Karpas-422 (cell line): ENCODE measurements around the gene TRABD2B. TPM values are rescaled to one million over a fixed set of nuclear protein-coding genes. Genes with fewer than 3 reads are reported as not detected.
"Not testable (repeated sequence)": the region's sequence is repeated elsewhere in the genome, so short reads cannot be mapped to it uniquely, and the experiment has no call there.

Experiments used
- DNase-seq: peaks from one replicate; pipeline ENCODE4 v3.0.0-alpha.2; 2015
- H2AFZ ChIP-seq: fragments of 200-600 bp; sonication (generic); 2 replicates; pipeline ENCODE4 v1.6.1; 2014; ENCODE audit warnings: antibody characterized with exemption, low read length, mixed read lengths
- H3K27ac ChIP-seq: fragments of 200-600 bp; sonication (generic); 2 replicates; pipeline ENCODE4 v1.5.1; 2014; ENCODE audit warnings: mild to moderate bottlenecking, low read length, moderate library complexity
- H3K27me3 ChIP-seq: fragments of 200-600 bp; sonication (generic); 2 replicates; pipeline ENCODE4 v1.6.1; 2014; ENCODE audit warnings: low read length, mixed read lengths
- H3K36me3 ChIP-seq: fragments of 200-600 bp; sonication (generic); 2 replicates; pipeline ENCODE4 v1.6.1; 2014; ENCODE audit warnings: low read length, mixed read lengths; ENCODE audit not compliant: insufficient read depth
- H3K4me1 ChIP-seq: fragments of 200-600 bp; sonication (generic); 2 replicates; pipeline ENCODE4 v1.6.1; 2014; ENCODE audit warnings: mild to moderate bottlenecking, low read length, mixed read lengths
- H3K4me2 ChIP-seq: fragments of 200-600 bp; sonication (generic); 2 replicates; pipeline ENCODE4 v1.6.1; 2014; ENCODE audit warnings: low read length, low read depth, mild to moderate bottlenecking; ENCODE audit not compliant: poor library complexity, severe bottlenecking
- H3K4me3 ChIP-seq: fragments of 200-600 bp; sonication (generic); 2 replicates; pipeline ENCODE4 v1.5.1; 2014; ENCODE audit warnings: mild to moderate bottlenecking, antibody characterized with exemption, low read length, mixed read lengths
- H3K79me2 ChIP-seq: fragments of 200-600 bp; sonication (generic); 2 replicates; pipeline ENCODE4 v1.6.1; 2014; ENCODE audit warnings: mild to moderate bottlenecking, low read length, mixed read lengths
- H3K9ac ChIP-seq: fragments of 200-600 bp; sonication (generic); 2 replicates; pipeline ENCODE4 v1.6.0; 2014; ENCODE audit warnings: low read length
- H3K9me2 ChIP-seq: fragments of 200-600 bp; sonication (generic), shearing (Covaris generic); replicated peaks from 2 replicates; pipeline ENCODE4 v1.6.0; 2014; ENCODE audit warnings: mild to moderate bottlenecking, low read length, moderate library complexity; ENCODE audit not compliant: insufficient read depth
- H3K9me3 ChIP-seq: fragments of 300-700, 200-600 bp; sonication (generic); 2 replicates; pipeline ENCODE4 v1.6.1; 2014; ENCODE audit warnings: low read length, mixed read lengths
- H4K20me1 ChIP-seq: fragments of 200-600 bp; sonication (generic); 2 replicates; pipeline ENCODE4 v1.6.1; 2014; ENCODE audit warnings: mild to moderate bottlenecking, antibody characterized with exemption, low read length, low read depth; ENCODE audit not compliant: insufficient read depth
- total RNA-seq: library from RNA; depleted of rRNA; stranded (reverse); fragments of >200 nt; shearing (Covaris generic); gene quantifications from 2 replicates; pipeline ENCODE4 v1.2.3, GENCODE V29; 2014; ENCODE audit warnings: low replicate concordance

Gene TRABD2B
- total RNA-seq, 1 experiment from 2014 or later, result not detected

- H3K27me3 ChIP-seq, result no peaks in the 10 kb centered on the region
- no peaks in the 10 kb centered on the region for H3K4me1 ChIP-seq
- H3K4me3 ChIP-seq, result no peak overlapping the region
- H3K79me2 ChIP-seq, result no peaks in the 10 kb centered on the region
- no peak for DNase-seq
- H3K9me2 ChIP-seq, result no peaks in the 10 kb centered on the region
- no peaks in the 10 kb centered on the region for H3K9me3 ChIP-seq
- H2AFZ ChIP-seq, result no peak overlapping the region
- H3K9ac ChIP-seq, result no peak overlapping the region
- no peaks in the 10 kb centered on the region for H3K36me3 ChIP-seq
- H3K4me2 ChIP-seq, result no peak overlapping the region
- no peaks in the 10 kb centered on the region for H4K20me1 ChIP-seq
- H3K27ac ChIP-seq, result no peak overlapping the region
These were observed 32.5 kb downstream of the TRABD2B start for GRCh38 chr1:47964636-47965035.

GRCh38 chr1:47963568-47964358 lies 33.4 kb downstream of the TRABD2B start:
- H3K36me3 ChIP-seq, result no peaks in the 10 kb centered on the region
- no peak for DNase-seq
- H3K9ac ChIP-seq, result no peak overlapping the region
- H3K27me3 ChIP-seq, result no peaks in the 10 kb centered on the region
- H3K79me2 ChIP-seq, result no peaks in the 10 kb centered on the region
- no peaks in the 10 kb centered on the region for H3K4me1 ChIP-seq
- no peak overlapping the region for H3K27ac ChIP-seq
- H3K4me2 ChIP-seq, result no peak overlapping the region
- no peak overlapping the region for H2AFZ ChIP-seq
- no peaks in the 10 kb centered on the region for H3K9me2 ChIP-seq
- H3K4me3 ChIP-seq, result no peak overlapping the region
- no peaks in the 10 kb centered on the region for H3K9me3 ChIP-seq
- H4K20me1 ChIP-seq, result no peaks in the 10 kb centered on the region

GRCh38 chr1:47962750-47963492 lies 34.3 kb downstream of the TRABD2B start:
- no peaks in the 10 kb centered on the region for H3K9me3 ChIP-seq
- no peak overlapping the region for H3K4me3 ChIP-seq
- H4K20me1 ChIP-seq, result no peaks in the 10 kb centered on the region
- H3K79me2 ChIP-seq, result no peaks in the 10 kb centered on the region
- H3K36me3 ChIP-seq, result no peaks in the 10 kb centered on the region
- no peak overlapping the region for H2AFZ ChIP-seq
- no peak overlapping the region for H3K4me2 ChIP-seq
- no peak overlapping the region for H3K27ac ChIP-seq
- no peak overlapping the region for H3K9ac ChIP-seq
- H3K27me3 ChIP-seq, result no peaks in the 10 kb centered on the region
- H3K9me2 ChIP-seq, result no peaks in the 10 kb centered on the region
- no peaks in the 10 kb centered on the region for H3K4me1 ChIP-seq
- DNase-seq, result no peak

- H3K36me3 ChIP-seq, result not testable (repeated sequence)
These were observed 35.4 kb downstream of the TRABD2B start for GRCh38 chr1:47961835-47962234.

GRCh38 chr1:47956491-47956890 lies 40.7 kb downstream of the TRABD2B start:
- H3K9me3 ChIP-seq, H3K9me2 ChIP-seq, H3K36me3 ChIP-seq, H3K79me2 ChIP-seq, H3K4me2 ChIP-seq, H3K27me3 ChIP-seq, H3K9ac ChIP-seq, DNase-seq, H2AFZ ChIP-seq, H3K27ac ChIP-seq, H3K4me1 ChIP-seq, H3K4me3 ChIP-seq, H4K20me1 ChIP-seq: not testable (repeated sequence)

More at GRCh38 chr1:47961835-47962234, 35.4 kb downstream of the TRABD2B start:
- H3K9me2 ChIP-seq, H3K4me3 ChIP-seq, H3K79me2 ChIP-seq, H3K27me3 ChIP-seq, DNase-seq, H2AFZ ChIP-seq, H4K20me1 ChIP-seq, H3K9ac ChIP-seq, H3K4me1 ChIP-seq, H3K9me3 ChIP-seq, H3K27ac ChIP-seq, H3K4me2 ChIP-seq: not testable (repeated sequence)

- H3K9ac ChIP-seq, result no peak overlapping the region
- H3K4me2 ChIP-seq, result no peak overlapping the region
- DNase-seq, result no peak
These were observed 43.5 kb downstream of the TRABD2B start for GRCh38 chr1:47953661-47954060.

GRCh38 chr1:47951545-47952235 lies 45.5 kb downstream of the TRABD2B start:
- peak; percentile 51 for DNase-seq
- Histone ChIP-seq H3K27ac (no peak overlapping the region), H3K4me3 (no peak overlapping the region), H3K9me3 (no peaks in the 10 kb centered on the region), H2AFZ (no peak overlapping the region), H4K20me1 (no peaks in the 10 kb centered on the region), H3K79me2 (no peaks in the 10 kb centered on the region), H3K9ac (no peak overlapping the region), H3K36me3 (no peaks in the 10 kb centered on the region), H3K4me2 (no peak overlapping the region), H3K27me3 (no peaks in the 10 kb centered on the region), H3K4me1 (no peaks in the 10 kb centered on the region), H3K9me2 (no peaks in the 10 kb centered on the region)

More at GRCh38 chr1:47953661-47954060, 43.5 kb downstream of the TRABD2B start:
- no peaks in the 10 kb centered on the region for H3K9me3 ChIP-seq
- H3K79me2 ChIP-seq, result no peaks in the 10 kb centered on the region
- no peaks in the 10 kb centered on the region for H3K27me3 ChIP-seq
- no peak overlapping the region for H3K27ac ChIP-seq
- no peak overlapping the region for H3K4me3 ChIP-seq
- H3K4me1 ChIP-seq, result no peaks in the 10 kb centered on the region
- H3K36me3 ChIP-seq, result no peaks in the 10 kb centered on the region
- H2AFZ ChIP-seq, result no peak overlapping the region
- no peaks in the 10 kb centered on the region for H3K9me2 ChIP-seq
- H4K20me1 ChIP-seq, result no peaks in the 10 kb centered on the region

GRCh38 chr1:47951026-47951425 lies 46.2 kb downstream of the TRABD2B start:
- H3K27me3 ChIP-seq, result no peaks in the 10 kb centered on the region
- no peaks in the 10 kb centered on the region for H3K79me2 ChIP-seq
- no peaks in the 10 kb centered on the region for H3K36me3 ChIP-seq
- no peak overlapping the region for H3K9ac ChIP-seq
- H3K4me1 ChIP-seq, result no peaks in the 10 kb centered on the region
- no peaks in the 10 kb centered on the region for H3K9me3 ChIP-seq
- H4K20me1 ChIP-seq, result no peaks in the 10 kb centered on the region
- no peak overlapping the region for H3K4me2 ChIP-seq
- no peak overlapping the region for H3K4me3 ChIP-seq
- H3K27ac ChIP-seq, result no peak overlapping the region
- no peak for DNase-seq
- no peaks in the 10 kb centered on the region for H3K9me2 ChIP-seq
- H2AFZ ChIP-seq, result no peak overlapping the region
